ENCODE results near the gene CAD.
A peak's percentile ranks its signal among the peaks of the same experiment; 100 is the strongest.

The CAD gene

GRCh38 chr2:27231921-27232320 lies 14.8 kb downstream of the CAD start:
- no peak for DNase-seq

GRCh38 chr2:27233341-27233740 lies 16.2 kb downstream of the CAD start:
- no peak for DNase-seq

- DNase-seq: no peak
Observed at GRCh38 chr2:27236136-27236535, 19.0 kb downstream of the CAD start.

- no peak for DNase-seq
Observed at GRCh38 chr2:27236626-27237025, 19.5 kb downstream of the CAD start.

- DNase-seq: no peak
Observed at GRCh38 chr2:27237341-27237945, 20.3 kb downstream of the CAD start.

- DNase-seq: no peak
Observed at GRCh38 chr2:27238976-27239375, 21.8 kb downstream of the CAD start.

- no peak for DNase-seq
Observed at GRCh38 chr2:27240406-27240805, 23.2 kb downstream of the CAD start.

- no peak for DNase-seq
Observed at GRCh38 chr2:27241761-27242613, 24.8 kb downstream of the CAD start.

GRCh38 chr2:27242614-27242951 lies 25.4 kb downstream of the CAD start:
- no peak for DNase-seq

GRCh38 chr2:27243391-27244130 lies 26.4 kb downstream of the CAD start:
- no peak for DNase-seq

GRCh38 chr2:27245116-27245515 lies 27.9 kb downstream of the CAD start:
- DNase-seq: no peak

- no peak for DNase-seq
Observed at GRCh38 chr2:27245626-27246025, 28.5 kb downstream of the CAD start.

- DNase-seq: no peak
Observed at GRCh38 chr2:27247893-27248292, 30.7 kb downstream of the CAD start.

GRCh38 chr2:27249159-27249890 lies 32.2 kb downstream of the CAD start:
- DNase-seq: no peak

GRCh38 chr2:27249891-27250651 lies 32.9 kb downstream of the CAD start:
- DNase-seq: peak; percentile 66

GRCh38 chr2:27250652-27251379 lies 33.6 kb downstream of the CAD start:
- DNase-seq: no peak

- no peak for DNase-seq
Observed at GRCh38 chr2:27251766-27252165, 34.6 kb downstream of the CAD start.

GRCh38 chr2:27255187-27255586 lies 38.0 kb downstream of the CAD start:
- DNase-seq: no peak

- no peak for DNase-seq
Observed at GRCh38 chr2:27255660-27256059, 38.5 kb downstream of the CAD start.

- no peak for DNase-seq
Observed at GRCh38 chr2:27256855-27257454, 39.8 kb downstream of the CAD start.

GRCh38 chr2:27258051-27258450 lies 40.9 kb downstream of the CAD start:
- DNase-seq: no peak
